ENCODE measurements around the gene HORMAD2. TPM values are rescaled to one million over a fixed set of nuclear protein-coding genes. Genes with fewer than 3 reads are reported as not detected.

Gene HORMAD2
- total and polyA plus RNA-seq, 2 donors (not counting 1 experiment from before 2014, with no cell fraction given), result not detected

DNA sequence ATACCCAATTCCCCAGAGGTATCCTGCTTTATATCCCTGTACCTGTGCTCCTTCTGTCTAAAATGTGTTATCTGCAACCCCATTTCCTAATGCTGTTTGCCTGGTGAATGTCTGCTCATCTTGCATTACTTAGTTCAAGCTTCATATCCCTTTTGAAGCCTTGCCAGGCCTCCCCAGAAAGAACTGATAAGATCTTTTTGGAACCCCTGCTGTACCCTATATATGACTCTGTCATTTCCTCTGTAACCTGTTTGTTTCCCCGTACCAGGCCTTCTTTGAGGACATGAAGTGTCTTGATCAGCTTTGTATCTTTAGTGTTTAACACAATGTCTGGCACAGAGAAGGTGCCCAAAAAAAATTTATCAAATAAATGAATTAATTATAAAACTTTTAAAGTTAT is 88.7 kb downstream of the HORMAD2 start:
- ChIA-PET CTCF (no interaction called here), POLR2A (no interaction called here)
- Mint-ChIP-seq H3K4me3 (no peak overlapping the region), H3K27me3 (peaks cover 24% of the 10 kb centered on the region), H3K4me1 (no peaks in the 10 kb centered on the region), H3K9me3 (ENCODE audit: insufficient read depth) (no peaks in the 10 kb centered on the region), H3K27ac (no peak overlapping the region)
- intact Hi-C loops (cut with micrococcal nuclease), result no loop called here
- no peak overlapping the region for H3K4me3 ChIP-seq (ENCODE audit: control extremely low read depth in 1 of 5, extremely low read depth in 1 of 5, insufficient read depth in 1 of 5, low read depth in 2 of 5, low read length in 4 of 5)
- H3K9ac ChIP-seq (ENCODE audit: low read length), result no peak overlapping the region
- H4K20me1 ChIP-seq (ENCODE audit: control insufficient read depth, insufficient read depth, low read length, poor library complexity, severe bottlenecking), result no peaks in the 10 kb centered on the region
- H3K9me3 ChIP-seq (ENCODE audit: control extremely low read depth in 1 of 3, control insufficient read depth in 2 of 3, insufficient read depth in 1 of 3, low read length in 2 of 3), result no peaks in the 10 kb centered on the region
- no CpG with 5 or more reads among the region's 1 CpG for WGBS (ENCODE audit: insufficient coverage)
- TF ChIP-seq CTCF (IDR thresholded peaks at IDR 0.05) (no peak), EZH2 (IDR thresholded peaks at IDR 0.05; ENCODE audit: borderline replicate concordance, insufficient read depth, low read depth, low read length, poor library complexity, severe bottlenecking) (no peak)
- H3K36me3 ChIP-seq (replicated peaks in 1 of 2; ENCODE audit: control extremely low read depth in 1 of 2, control insufficient read depth in 1 of 2, extremely low read depth in 1 of 2, insufficient read depth in 2 of 2, low read length in 1 of 2), result no peaks in the 10 kb centered on the region
- no peak overlapping the region for H2AFZ ChIP-seq (ENCODE audit: insufficient read depth, low read depth, low read length, poor library complexity, severe bottlenecking)
- H3K27ac ChIP-seq (ENCODE audit: low read length in 2 of 2), result no peak overlapping the region
- no peak overlapping the region for H3K4me2 ChIP-seq (replicated peaks; ENCODE audit: low read depth, low read length, poor library complexity, severe bottlenecking)
- DNase-seq (no peak), ATAC-seq (ENCODE audit: low read depth) (no peak)
- H3K27me3 ChIP-seq (replicated peaks in 1 of 4; ENCODE audit: control extremely low read depth in 1 of 4, control insufficient read depth in 3 of 4, insufficient read depth in 4 of 4, low read length in 3 of 4), result peaks cover 0 to 24% (median 7%) of the 10 kb centered on the region in 4 experiments
- H3K4me1 ChIP-seq (ENCODE audit: control insufficient read depth in 2 of 2, insufficient read depth in 2 of 2, low read length in 2 of 2), result no peaks in the 10 kb centered on the region
- no peaks in the 10 kb centered on the region for H3K79me2 ChIP-seq (ENCODE audit: control insufficient read depth, insufficient read depth, low read length)

DNA sequence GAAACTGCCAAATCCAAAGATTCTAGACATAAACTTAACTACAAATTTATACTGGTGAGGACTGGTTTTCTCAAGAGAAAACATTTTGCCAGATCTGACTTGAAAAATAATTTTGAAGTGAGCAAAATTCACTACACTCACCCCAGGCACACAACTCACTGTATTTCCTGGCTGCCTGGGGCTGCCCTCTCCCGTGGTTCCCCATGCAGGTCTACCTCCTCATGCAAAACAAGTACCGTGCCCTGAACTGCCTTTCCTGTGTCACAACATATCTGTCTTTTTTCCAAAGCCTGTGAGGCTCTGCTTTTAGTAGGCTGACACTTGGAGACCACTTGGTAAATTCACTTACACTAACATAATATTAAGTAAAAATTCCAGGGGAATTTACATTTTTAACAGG is 89.9 kb downstream of the HORMAD2 start:
- CTCF ChIA-PET, result no interaction called here
- Histone ChIP-seq H3K4me1 (ENCODE audit: control insufficient read depth in 2 of 2, insufficient read depth in 2 of 2, low read length in 2 of 2) (no peaks in the 10 kb centered on the region), H4K20me1 (ENCODE audit: control insufficient read depth, insufficient read depth, low read length, poor library complexity, severe bottlenecking) (no peaks in the 10 kb centered on the region), H3K9me3 (ENCODE audit: control extremely low read depth in 1 of 3, control insufficient read depth in 2 of 3, insufficient read depth in 1 of 3, low read length in 2 of 3) (no peaks in the 10 kb centered on the region), H3K4me3 (ENCODE audit: control extremely low read depth in 1 of 5, extremely low read depth in 1 of 5, insufficient read depth in 1 of 5, low read depth in 2 of 5, low read length in 4 of 5) (no peak overlapping the region), H3K9ac (ENCODE audit: low read length) (no peak overlapping the region), H3K79me2 (ENCODE audit: control insufficient read depth, insufficient read depth, low read length) (no peaks in the 10 kb centered on the region), H2AFZ (ENCODE audit: insufficient read depth, low read depth, low read length, poor library complexity, severe bottlenecking) (no peak overlapping the region), H3K27me3 (replicated peaks in 1 of 4; ENCODE audit: control extremely low read depth in 1 of 4, control insufficient read depth in 3 of 4, insufficient read depth in 4 of 4, low read length in 3 of 4) (peaks cover 0 to 20% (median 7%) of the 10 kb centered on the region in 4 experiments), H3K36me3 (replicated peaks in 1 of 2; ENCODE audit: control extremely low read depth in 1 of 2, control insufficient read depth in 1 of 2, extremely low read depth in 1 of 2, insufficient read depth in 2 of 2, low read length in 1 of 2) (no peaks in the 10 kb centered on the region), H3K4me2 (replicated peaks; ENCODE audit: low read depth, low read length, poor library complexity, severe bottlenecking) (no peak overlapping the region), H3K27ac (ENCODE audit: low read length in 2 of 2) (no peak overlapping the region)
- Mint-ChIP-seq H3K27me3 (peaks cover 21% of the 10 kb centered on the region), H3K27ac (no peak overlapping the region), H3K4me3 (no peak overlapping the region), H3K4me1 (no peaks in the 10 kb centered on the region), H3K9me3 (ENCODE audit: insufficient read depth) (no peaks in the 10 kb centered on the region)
- WGBS (ENCODE audit: insufficient coverage), result no CpG with 5 or more reads among the region's 2 CpGs
- POLR2A ChIA-PET, result no interaction called here
- DNase-seq, result no peak
- intact Hi-C loops (cut with micrococcal nuclease), result no loop called here
- TF ChIP-seq EZH2 (IDR thresholded peaks at IDR 0.05; ENCODE audit: borderline replicate concordance, insufficient read depth, low read depth, low read length, poor library complexity, severe bottlenecking), result no peak
- TF ChIP-seq CTCF (IDR thresholded peaks at IDR 0.05), result no peak
- no peak for ATAC-seq (ENCODE audit: low read depth)

Data from B cell (primary cell).